Gastrocnemius medialis (tissue), 4 donors: ENCODE measurements around the gene CSNK2B.

Experiments
- CTCF ChIP-seq, 5 experiments: fragments of 450-650 bp in 3 of 5; fragments of 200-600 bp in 2 of 5; sonication (generic) in 2 of 5; IDR thresholded peaks in 4 of 5; conservative IDR thresholded peaks in 1 of 5; 1 replicate in 4 of 5; 2 replicates in 1 of 5; pipeline ENCODE4 v1.5.1; 2016 to 2019; ENCODE audit warnings: antibody characterized with exemption in 5 of 5, mild to moderate bottlenecking in 3 of 5, moderate library complexity in 3 of 5
- POLR2A ChIP-seq, 2 donors: fragments of 450-650 bp; IDR thresholded peaks; one replicate each; pipeline ENCODE4 v1.6.1; 2017; ENCODE audit warnings: antibody characterized with exemption in 2 of 2, mild to moderate bottlenecking in 2 of 2, moderate library complexity in 2 of 2

- TF ChIP-seq POLR2A (IDR thresholded peaks at IDR 0.05) (no peak), CTCF (IDR thresholded peaks at IDR 0.05 in 4 of 5, conservative IDR thresholded peaks at IDR 0.05 in 1 of 5) (no peak)
Measured at GRCh38 chr6:31702405-31702818, 36.5 kb downstream of the CSNK2B start.
